NCI-H748 treated with DMSO at 0.1 percent for 48 hours (cell line): ENCODE data around the gene ANKRD23.
"Not testable (repeated sequence)": the region's sequence is repeated elsewhere in the genome, so short reads cannot be mapped to it uniquely, and the experiment has no call there.

ENCODE experiments used
- DNase-seq: peaks from one replicate; lab custom pipeline; 2025; lab: John Stamatoyannopoulos, UW

Gene ANKRD23

DNA sequence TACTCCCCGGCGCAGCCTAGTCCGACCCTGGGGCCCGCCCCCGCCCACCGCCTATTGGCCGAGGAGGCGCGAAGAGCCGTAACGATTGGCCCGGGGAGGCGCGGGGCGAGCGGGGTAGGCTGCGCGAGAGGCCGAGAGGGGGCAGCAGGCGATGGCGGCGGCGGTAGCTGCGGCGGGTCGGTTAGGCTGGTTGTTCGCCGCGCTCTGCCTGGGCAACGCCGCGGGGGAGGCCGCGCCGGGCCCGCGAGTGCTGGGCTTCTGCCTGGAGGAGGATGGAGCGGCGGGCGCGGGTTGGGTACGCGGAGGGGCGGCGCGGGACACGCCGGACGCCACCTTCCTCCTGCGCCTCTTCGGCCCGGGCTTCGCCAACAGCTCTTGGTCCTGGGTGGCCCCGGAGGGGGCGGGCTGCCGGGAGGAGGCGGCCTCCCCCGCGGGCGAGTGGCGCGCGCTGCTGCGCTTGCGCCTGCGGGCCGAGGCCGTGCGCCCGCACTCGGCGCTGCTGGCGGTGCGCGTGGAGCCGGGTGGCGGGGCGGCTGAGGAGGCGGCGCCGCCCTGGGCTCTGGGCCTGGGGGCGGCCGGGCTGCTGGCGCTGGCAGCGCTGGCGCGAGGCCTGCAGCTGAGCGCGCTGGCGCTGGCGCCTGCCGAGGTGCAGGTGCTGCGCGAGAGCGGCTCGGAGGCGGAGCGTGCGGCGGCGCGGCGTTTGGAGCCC is 27.5 kb downstream of the ANKRD23 start, which contains the start of gene CNNM3:
Gene CNNM3, plus strand, starts transcription at position 142 of the 709 bp plus-strand sequence. Its CDS starts 10 bp downstream, at position 152.
- peak; percentile 63 for DNase-seq

DNA sequence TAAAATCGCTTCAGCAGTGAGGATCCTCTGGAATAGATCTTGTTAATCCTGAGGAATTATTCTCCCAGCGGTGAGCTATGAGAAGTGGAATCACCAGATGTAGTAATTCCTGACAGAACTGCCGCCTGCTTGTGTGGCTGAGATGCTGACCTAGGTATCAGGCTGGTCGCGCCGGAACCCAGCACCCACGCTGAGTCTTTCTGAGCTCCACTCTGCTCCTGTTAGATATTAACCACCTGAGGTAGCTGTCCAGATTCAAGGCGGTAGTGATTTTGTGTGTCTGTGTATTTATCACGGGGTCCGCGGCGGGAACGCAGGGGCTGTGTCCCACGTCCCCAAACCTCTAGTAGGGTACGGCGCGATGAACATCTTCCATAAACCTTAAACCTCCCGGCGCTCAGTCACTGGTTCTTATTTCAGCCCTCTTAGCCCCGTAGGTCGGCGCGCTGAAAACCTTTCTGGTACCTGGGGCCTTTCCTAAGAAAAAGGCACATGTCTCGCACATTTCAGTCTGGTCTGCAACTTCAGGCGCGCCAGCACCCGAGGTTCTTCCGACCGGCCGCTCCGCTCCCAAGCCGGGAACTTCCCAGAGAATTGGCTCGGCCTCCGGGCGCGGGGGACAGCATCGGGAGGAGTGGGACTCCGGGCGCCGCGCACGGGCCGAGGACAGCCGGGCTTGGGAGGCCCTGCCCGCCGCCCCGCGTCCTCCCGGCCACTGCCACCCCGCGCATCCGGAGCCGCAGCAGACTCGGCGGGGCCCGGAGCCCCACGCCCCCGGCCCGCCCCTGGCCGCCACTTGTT is 28.3 kb downstream of the ANKRD23 start:
- peak; percentile 55 for DNase-seq

DNA sequence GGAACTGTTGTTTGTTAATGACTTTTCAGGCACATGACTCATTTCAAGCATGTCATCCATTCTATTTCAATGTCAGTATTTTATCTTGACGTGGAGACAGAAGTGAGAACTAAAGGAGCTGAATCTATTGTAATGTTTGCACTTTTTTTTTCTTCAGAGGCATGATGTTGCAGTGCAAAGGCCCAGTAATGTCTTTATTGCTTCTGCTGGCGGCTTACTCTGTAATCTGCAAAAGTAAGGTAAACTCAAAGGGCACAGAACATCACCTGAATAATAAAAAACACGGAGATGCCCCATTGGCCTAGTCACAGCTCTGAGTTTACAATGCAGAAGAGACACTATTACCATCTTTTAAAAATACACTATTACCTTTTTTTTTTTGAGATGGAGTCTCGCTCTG is 30.2 kb downstream of the ANKRD23 start:
- no peak for DNase-seq

DNA sequence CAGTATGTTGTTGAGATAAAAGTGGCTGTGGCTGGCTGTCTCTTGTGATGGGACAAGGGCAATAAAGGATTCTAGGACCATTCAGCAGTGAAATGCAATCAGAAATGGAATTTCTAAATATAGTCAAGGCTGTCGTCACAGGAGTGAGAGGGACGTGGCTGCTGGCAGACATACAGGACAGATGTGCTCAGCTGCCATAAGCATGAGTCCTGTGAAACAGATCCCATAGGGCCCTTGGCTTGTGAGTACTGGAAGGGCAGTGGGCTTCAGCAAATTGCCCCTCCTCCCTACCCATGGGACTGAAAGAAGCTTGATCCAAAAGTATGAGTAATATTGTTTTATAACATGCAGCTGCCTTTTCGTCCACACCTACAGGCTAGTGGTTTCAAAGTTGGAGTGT is 31.9 kb downstream of the ANKRD23 start:
- DNase-seq: no peak

DNA sequence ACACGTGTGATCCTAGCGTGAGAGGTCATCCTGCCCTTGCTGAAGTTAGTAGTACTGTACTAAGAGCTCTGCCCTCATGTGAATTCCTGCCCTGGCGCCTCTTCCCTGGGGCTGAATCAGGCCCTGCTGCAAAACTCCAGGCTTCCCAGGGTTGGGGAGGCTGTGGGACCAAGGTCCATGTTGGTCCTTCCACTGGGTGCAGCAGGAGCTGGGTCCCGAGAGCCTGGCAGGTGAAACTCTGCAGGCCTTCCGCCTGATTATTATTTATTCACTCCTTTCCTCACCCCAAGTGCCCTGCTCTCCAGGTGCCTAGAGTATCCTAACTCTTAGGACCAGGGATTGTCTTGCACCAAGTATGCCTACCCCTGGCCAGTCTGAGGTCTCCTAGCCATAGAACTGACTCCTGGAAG is 33.0 kb downstream of the ANKRD23 start:
- DNase-seq: no peak

DNA sequence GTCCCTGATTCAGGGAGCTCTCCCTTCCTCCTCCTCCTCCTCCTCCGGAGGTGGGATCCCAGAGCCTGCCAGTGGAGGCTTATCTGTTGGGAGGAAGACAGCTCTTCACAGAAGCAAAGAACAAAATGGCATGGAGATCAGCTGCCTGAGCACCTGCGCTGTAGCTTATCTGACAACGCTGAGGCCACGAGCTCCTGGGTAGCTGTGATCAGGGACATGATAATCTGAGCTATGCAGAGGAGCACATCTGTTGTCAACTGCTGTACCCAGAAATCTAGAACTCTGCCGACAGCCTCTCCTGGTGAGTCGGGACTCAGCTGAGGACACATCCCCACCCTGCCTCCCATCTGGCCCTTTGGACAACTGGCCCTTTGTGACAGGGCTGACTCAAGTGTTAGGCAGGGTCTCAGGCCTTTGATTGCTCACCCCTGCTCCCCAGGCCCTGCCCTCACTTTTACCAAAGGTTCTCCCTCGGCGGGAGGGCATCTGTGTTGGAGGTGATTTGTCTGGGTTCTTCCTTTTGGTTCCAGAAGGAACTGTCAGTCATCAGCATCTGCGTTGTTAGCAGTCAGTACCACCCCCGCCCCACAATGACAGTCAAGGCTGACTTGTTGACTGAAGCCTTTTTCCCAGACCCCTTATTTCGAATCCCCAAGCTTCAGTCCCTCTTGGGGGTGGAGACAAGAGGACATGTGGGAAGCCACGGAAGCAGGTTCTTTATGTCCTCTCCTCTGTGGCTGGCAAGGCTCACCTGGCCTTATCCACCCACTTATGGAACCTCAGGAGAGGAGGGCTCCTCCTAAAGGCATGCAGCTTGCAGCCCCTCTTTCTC is 33.7 kb downstream of the ANKRD23 start:
- DNase-seq: no peak

DNA sequence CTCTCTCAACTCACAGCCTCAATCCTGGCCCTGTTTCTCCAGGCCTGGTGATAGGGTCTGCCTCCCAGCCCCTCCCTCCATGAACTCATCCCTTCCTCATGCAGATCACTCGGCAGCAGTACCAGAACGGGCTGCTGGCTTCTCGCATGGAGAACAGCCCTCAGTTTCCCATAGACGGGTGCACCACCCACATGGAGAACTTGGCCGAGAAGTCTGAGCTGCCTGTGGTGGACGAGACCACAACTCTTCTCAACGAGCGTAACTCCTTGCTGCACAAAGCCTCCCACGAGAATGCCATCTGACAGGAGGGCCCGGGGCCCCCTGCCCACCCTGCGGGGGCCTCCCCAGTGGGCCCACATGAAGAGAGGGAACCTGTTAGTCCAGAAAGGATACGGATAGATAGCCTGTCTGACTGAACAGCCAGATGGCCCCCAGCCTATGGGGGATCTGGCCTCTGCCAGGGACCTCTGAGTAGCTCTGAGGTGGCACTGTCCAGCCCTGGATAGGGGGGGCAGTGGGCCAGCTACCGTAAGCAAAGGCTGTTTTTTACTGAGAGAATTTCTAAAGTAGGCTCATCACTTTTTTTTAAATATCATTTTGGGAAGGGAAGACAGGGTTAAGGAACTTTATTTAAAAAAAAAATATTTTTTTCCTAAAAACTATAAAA is 34.5 kb downstream of the ANKRD23 start:
- no peak for DNase-seq

DNA sequence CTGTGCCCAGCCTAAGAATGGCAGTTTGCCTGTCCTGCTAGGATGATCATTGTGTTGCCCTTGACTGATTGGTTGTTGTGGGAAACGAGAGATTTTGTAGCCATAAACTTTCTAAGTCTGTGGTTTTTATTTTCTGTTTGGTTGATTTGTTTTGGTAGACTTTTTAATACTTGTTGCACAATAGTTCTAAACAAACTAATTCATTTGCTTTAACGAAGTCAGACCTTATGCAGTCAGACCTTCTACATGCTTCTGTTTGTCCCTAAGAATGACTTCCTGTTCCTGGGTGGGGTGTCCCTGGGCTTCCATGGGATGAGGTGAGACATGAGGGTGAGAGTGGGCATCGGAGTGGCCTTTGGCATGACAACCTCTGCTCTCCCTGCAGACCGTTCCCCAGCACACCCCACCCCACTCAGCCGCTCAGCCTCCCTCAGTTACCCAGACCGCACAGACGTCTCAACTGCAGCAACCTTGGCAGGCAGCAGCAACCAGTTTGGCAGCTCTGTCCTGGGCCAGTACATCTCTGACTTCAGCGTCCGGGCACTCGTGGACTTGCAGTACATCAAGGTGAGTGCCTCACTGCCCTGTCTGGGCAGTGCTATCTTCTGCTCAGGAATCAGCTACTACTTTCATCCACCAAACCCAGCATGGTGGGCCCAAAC is 35.5 kb downstream of the ANKRD23 start:
- no peak for DNase-seq

DNA sequence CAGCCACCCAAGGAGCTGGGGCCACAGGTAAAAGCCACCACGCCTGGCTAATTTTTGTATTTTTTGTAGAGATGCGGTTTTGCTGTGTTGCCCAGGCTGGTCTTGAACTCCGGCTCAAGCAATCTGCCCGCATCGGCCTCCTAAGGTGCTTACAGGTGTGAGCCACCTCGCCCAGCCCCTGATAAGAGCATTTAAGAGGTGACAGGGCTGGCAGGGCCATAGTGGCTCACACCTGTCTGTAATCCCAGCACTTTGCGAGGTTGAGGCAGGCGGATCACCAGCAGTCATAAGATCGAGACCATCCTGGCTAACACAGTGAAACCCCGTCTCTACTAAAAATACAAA is 36.7 kb downstream of the ANKRD23 start:
- no peak for DNase-seq

DNA sequence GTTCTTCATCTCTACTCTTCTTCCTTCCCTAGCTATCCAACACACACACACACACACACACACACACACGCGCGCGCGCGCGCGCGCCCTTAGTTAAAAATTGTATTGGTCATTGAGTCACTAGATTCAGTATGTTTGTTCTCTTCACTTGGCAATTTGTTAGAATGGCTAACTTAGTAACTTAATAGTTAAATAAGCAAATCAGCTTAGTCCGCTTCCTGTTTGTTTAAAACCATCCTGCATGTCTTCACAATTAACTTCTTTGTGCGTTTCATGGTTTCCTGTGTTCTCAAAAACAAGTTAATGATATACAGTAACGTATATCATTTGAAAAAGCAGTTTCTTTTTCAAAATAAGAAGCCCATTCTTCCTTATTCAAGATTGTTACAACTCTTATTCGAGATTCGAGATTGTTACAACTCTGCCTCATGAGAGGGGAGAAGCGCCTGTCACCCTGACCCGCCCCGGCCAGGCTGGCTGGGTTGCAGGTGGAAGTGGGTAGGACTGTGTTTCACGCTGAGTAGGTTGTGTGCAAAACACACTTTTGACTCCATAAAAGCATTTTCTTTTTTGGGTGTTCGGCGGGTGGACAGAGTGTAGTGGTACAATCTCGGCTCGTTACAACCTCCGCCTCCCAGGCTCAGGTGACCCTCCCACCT is 37.2 kb downstream of the ANKRD23 start:
- no peak for DNase-seq

DNA sequence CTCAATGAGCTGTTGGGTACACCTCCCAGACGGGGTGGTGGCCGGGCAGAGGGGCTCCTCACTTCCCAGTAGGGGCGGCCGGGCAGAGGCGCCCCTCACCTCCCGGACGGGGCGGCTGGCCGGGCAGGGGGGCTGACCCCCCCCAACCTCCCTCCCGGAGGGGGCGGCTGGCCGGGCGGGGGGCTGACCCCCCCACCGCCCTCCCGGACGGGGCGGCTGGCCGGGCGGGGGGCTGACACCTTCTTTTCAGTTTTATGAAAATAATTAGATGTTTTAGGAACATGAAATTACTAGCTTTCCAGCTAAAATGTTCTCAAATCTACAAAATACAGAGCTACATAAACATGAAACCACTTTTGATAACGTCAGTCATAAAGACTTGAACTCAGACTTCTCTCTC is 37.9 kb downstream of the ANKRD23 start:
- not testable (repeated sequence) for DNase-seq

DNA sequence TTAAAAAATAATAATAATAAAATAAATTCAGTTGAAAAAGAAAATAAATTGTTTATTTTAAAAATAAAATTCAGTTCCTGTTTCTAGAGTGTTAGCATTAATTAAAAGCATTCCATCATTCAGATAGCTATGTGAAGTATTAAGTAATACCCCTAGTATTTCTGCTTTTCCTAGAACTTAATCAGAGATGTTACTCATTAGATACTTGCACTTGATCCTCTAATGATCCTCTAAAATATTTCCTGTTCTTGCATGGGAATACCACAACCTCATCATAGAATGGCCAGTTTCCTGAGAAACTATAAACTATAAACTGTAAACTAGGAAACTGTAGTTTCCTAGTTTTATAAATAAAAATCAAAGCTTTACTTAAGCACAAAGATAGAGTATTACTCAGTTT is 38.8 kb downstream of the ANKRD23 start:
- no peak for DNase-seq

DNA sequence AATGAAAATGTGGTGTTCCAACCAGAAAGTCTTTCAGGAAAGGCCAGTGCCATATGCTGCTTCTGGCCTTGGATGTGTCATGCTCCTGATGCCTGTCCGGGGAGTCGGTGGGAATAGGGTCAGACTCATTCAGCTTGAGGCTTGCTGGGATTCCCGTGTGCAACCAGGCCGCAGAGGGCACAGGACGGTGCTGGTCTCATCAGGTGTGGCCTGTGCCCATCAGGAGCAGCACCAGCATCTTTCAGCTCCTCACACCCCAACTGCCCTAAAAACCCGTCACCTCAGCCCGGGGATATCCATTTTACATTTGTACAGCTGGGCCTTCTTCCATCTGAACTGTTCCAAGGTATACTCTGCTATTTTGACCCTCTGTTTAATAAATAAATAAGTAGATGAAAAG is 41.1 kb downstream of the ANKRD23 start:
- DNase-seq: no peak

DNA sequence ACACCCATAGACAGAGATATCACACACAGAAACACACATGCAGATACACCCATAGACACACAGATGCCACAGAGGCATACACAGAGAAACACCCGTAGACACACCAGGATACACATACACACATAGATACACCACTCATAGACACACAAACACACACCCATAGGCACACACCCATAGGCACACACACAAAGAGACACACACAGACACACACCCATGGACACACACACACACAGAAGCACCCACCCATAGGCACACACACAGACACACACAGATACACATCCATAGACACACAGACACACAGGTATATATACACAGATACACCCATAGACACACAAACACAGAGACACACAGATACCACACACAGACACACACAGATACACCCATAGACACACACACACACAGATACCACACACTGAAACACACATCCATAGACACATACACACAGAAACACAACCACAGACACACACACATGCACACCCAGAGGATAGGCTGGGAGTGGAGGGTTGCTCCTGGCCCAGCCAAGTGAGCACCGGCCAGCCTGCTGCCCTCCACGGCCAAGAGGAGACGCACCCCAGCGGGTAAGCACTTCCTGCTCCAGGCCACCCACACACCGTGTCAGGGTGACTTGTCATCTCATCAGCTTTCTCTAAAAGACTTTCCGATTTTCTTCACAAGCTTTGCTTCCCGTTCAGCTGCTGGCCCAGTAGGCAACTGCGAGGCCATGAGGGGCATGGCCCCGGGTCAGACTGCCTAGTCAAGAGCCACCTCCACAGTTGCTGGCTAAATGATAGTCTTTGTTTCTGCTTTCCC is 41.8 kb downstream of the ANKRD23 start:
- no peak for DNase-seq

DNA sequence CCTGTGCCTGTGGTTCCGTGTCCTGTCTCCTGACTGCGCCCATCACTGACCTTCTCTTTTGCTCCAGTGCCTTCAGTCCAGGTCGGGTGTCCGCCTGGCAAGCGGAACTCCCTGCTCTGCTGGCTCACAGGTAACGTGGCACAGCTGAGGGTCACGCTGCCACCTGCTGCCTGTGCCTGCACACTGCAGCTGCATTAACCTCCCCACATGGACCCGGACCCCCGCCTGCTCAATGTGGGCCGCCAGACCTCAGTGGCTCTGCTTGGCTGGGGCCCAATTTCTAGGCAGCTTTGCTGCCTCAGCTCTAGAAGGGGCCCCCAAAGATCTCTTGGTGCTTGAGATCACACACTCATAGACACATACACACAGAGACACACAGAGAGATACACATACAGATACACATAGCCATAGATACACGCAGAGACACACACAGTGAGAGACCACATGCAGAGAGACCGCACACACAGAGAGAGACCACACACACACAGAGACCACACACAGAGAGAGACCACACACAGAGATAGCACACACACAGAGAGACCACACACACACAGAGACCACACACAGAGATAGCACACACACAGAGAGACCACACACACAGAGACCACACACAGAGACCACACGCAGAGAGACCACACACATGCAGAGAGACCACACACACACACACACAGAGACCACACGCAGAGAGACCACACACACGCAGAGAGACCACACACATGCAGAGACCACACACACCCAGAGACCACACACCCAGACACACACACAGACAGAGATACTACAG is 42.6 kb downstream of the ANKRD23 start:
- DNase-seq: no peak

DNA sequence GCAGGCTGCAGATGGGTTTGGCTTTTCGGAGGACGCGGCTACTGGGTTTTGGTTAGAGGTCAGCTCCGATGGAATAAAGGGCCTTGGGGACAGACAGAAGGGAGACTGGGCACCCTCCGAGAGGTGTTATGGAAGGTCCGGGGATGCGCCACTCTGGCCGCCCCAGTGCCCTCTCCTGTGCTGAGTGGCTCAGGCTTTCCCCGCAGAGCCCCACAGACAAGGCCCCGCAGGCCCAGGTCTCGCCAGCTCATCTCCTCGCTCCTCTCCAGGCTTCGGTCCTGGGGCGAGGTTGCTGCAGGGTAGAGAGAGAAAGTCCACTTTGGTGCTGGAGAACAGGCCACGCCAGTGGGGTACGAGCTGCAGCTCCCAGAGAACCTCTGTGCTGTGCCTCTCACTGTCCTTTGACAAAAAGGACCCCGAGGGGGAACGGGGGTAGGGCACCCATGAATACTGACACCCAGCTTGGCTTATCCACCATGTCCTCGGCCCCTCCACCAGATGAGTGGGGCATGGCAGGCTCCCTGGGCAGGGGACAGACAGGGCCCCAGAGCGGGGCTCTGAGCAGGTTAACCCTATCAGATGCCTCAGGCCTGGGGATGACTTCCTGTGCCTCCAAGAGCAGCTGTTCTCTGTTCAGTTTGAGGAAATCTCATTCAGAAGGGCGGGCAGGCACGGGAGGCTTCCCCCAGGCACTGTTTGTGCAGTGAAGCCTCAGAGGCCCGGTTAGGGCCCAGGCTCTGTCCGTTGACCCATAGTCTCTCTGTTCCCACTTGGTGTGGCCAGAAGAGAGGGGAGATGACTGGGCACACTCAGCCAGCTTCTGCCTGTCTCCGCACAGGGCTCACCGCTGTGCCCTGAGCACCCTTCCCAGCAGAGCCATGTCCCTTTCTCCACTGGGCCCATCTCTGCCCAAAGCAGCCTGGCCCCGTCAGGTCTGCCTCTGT is 43.5 kb downstream of the ANKRD23 start:
- DNase-seq: no peak

DNA sequence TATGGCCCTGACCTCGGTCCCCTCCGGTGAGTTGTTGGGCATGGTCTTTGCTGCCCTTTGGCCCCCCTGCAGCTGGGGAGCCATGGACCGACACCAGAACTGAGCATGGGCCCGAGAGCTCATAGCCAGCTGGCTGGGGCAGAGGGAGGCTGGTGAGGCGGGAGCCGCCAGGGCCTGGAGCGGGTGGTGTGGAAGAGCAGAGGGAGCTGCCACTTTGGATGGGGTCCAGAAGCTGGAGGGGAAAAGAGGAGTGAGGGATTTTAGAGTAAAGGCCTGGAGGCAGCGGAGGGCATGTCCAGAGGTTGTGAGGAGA is 44.2 kb downstream of the ANKRD23 start:
- no peak for DNase-seq
